PC-9 (cell line): Measurements from ENCODE around the gene P4HB. TPM values are rescaled to one million over a fixed set of nuclear protein-coding genes. Genes with fewer than 3 reads are reported as not detected.

Source experiments
- BruUV-seq: library from RNA; stranded (reverse); fragments of 400-500 nt; replicated peaks from 2 replicates; lab custom pipeline; 2021; lab: Mats Ljungman, UMichigan
- CTCF ChIA-PET: fragments of 300-600 bp; sonication (Branson Sonifier 250); formaldehyde crosslinking; loops from one replicate; lab custom pipeline; 2022; ENCODE audit warnings: antibody characterized with exemption; lab: Charles Lee
- POLR2A ChIA-PET: fragments of 300-600 bp; sonication (Branson Sonifier 250); formaldehyde crosslinking; loops from one replicate; lab custom pipeline; 2022; ENCODE audit warnings: antibody characterized with exemption; ENCODE audit not compliant: unreplicated experiment; lab: Charles Lee
- DNase-seq, 2 experiments: peaks; one replicate each; pipeline versions ENCODE4 v3.0.0 to v3.0.0-alpha.2; 2015 to 2022; ENCODE audit warnings: mixed read lengths in 1 of 2
- H2AFZ ChIP-seq: fragments of 200-600 bp; sonication (generic); 2 replicates; pipeline ENCODE4 v1.8.1; 2017; ENCODE audit warnings: antibody characterized with exemption
- H3F3A ChIP-seq: fragments of 200-600 bp; sonication (generic); 2 replicates; pipeline ENCODE4 v1.8.1; 2017; ENCODE audit warnings: antibody characterized with exemption, mild to moderate bottlenecking, low read depth; ENCODE audit not compliant: insufficient read depth
- H3K27ac ChIP-seq: fragments of 200-600 bp; sonication (generic); 2 replicates; pipeline ENCODE4 v1.6.1; 2016; ENCODE audit warnings: mixed run types
- H3K27me3 ChIP-seq: fragments of 200-600 bp; sonication (generic); 2 replicates; pipeline ENCODE4 v1.6.1; 2016; ENCODE audit warnings: low read depth, mixed run types; ENCODE audit not compliant: insufficient read depth
- H3K36me3 ChIP-seq: fragments of 200-600 bp; sonication (generic); 2 replicates; pipeline ENCODE4 v1.6.1; 2016; ENCODE audit warnings: low read depth, mixed run types
- H3K4me1 ChIP-seq: fragments of 200-600 bp; sonication (generic); replicated peaks from 2 replicates; pipeline ENCODE4 v1.6.1; 2016; ENCODE audit warnings: mixed run types; ENCODE audit not compliant: insufficient read depth
- H3K4me2 ChIP-seq: fragments of 200-600 bp; sonication (generic); 2 replicates; pipeline ENCODE4 v1.6.1; 2017; ENCODE audit warnings: mixed run types
- H3K4me3 ChIP-seq: fragments of 200-600 bp; sonication (generic); 2 replicates; pipeline ENCODE4 v1.6.1; 2016; ENCODE audit warnings: mixed run types
- H3K79me2 ChIP-seq: fragments of 200-600 bp; sonication (generic); 2 replicates; pipeline ENCODE4 v1.6.1; 2017; ENCODE audit warnings: low read depth, mixed run types
- H3K9me2 ChIP-seq: fragments of 200-600 bp; sonication (generic); 2 replicates; pipeline ENCODE4 v1.8.1; 2017; ENCODE audit warnings: mild to moderate bottlenecking; ENCODE audit not compliant: insufficient read depth
- H3K9me3 ChIP-seq: fragments of 200-600 bp; sonication (generic); 2 replicates; pipeline ENCODE4 v1.8.1; 2016; ENCODE audit warnings: low read depth; ENCODE audit not compliant: insufficient read depth
- H4K20me1 ChIP-seq: fragments of 200-600 bp; sonication (generic); 2 replicates; pipeline ENCODE4 v1.8.1; 2017; ENCODE audit not compliant: insufficient read depth
- CTCF ChIP-seq: fragments of 200-600 bp; sonication (generic); conservative IDR thresholded peaks from 2 replicates; pipeline ENCODE4 v1.6.1; 2017; ENCODE audit warnings: mixed run types, antibody characterized with exemption, mild to moderate bottlenecking, moderate library complexity
- EZH2 ChIP-seq: fragments of 200-600 bp; sonication (generic); IDR thresholded peaks from 2 replicates; pipeline ENCODE4 v1.8.0; 2017; ENCODE audit warnings: antibody characterized with exemption, low read depth
- intact Hi-C: fragments of 100-400 bp; cut with micrococcal nuclease; formaldehyde crosslinking; loops from one replicate; pipeline ENCODE4 v1.10.0; 2022; ENCODE audit not compliant: unreplicated experiment
- total RNA-seq: library from RNA; stranded (reverse); gene quantifications from 2 replicates; pipeline ENCODE4 v1.2.3, GENCODE V29; 2021

P4HB gene
- total RNA-seq, 1 experiment from 2014 or later = 636 TPM

GRCh38 chr17:81805707-81806460, 54.5 kb downstream of the P4HB start:
- ChIA-PET CTCF (interaction anchor here (0.6 kb wide), 1 partner anchor 77 kb away, joined by 10 read pairs; no protein-coding TSS in a partner anchor), POLR2A (interaction anchor here (0.5 to 0.9 kb wide), 2 partner anchors 9 to 1570 kb away, joined by 8 to 34 read pairs; no protein-coding TSS in a partner anchor)
- Histone ChIP-seq H3K9me2 (no peaks in the 10 kb centered on the region), H3K9me3 (no peaks in the 10 kb centered on the region), H2AFZ (no peak overlapping the region), H3K4me3 (no peak overlapping the region), H3K27me3 (peaks cover 35% of the 10 kb centered on the region; the same call in 1 of the 2 replicates), H3K27ac (no peak overlapping the region), H3K4me2 (no peak overlapping the region), H3F3A (no peaks in the 10 kb centered on the region), H3K36me3 (no peaks in the 10 kb centered on the region), H3K4me1 (no peaks in the 10 kb centered on the region), H3K79me2 (no peaks in the 10 kb centered on the region), H4K20me1 (no peaks in the 10 kb centered on the region)
- DNase-seq = no peak
- intact Hi-C loops = no loop called here
- BruUV-seq = no TSS peak
- TF ChIP-seq EZH2 = no peak
- no peak for TF ChIP-seq CTCF

GRCh38 chr17:81804559-81805399, 55.6 kb downstream of the P4HB start:
- no peak overlapping the region for H2AFZ ChIP-seq
- no peak for TF ChIP-seq EZH2
- no peak for TF ChIP-seq CTCF
- H3F3A ChIP-seq = no peaks in the 10 kb centered on the region
- no peaks in the 10 kb centered on the region for H3K9me3 ChIP-seq
- no peaks in the 10 kb centered on the region for H3K4me1 ChIP-seq
- BruUV-seq = no TSS peak
- intact Hi-C loops = no loop called here
- ChIA-PET POLR2A (interaction anchor here (0.5 to 0.9 kb wide), 2 partner anchors 10 to 1569 kb away, joined by 8 to 34 read pairs; no protein-coding TSS in a partner anchor), CTCF (no interaction called here)
- no peak overlapping the region for H3K4me3 ChIP-seq
- H3K4me2 ChIP-seq = no peak overlapping the region
- DNase-seq = no peak
- no peaks in the 10 kb centered on the region for H3K36me3 ChIP-seq
- H4K20me1 ChIP-seq = no peaks in the 10 kb centered on the region
- H3K79me2 ChIP-seq = no peaks in the 10 kb centered on the region
- H3K27ac ChIP-seq = no peak overlapping the region
- peaks cover 35% of the 10 kb centered on the region; the same call in 1 of the 2 replicates for H3K27me3 ChIP-seq
- no peaks in the 10 kb centered on the region for H3K9me2 ChIP-seq

GRCh38 chr17:81803728-81804558, 56.4 kb downstream of the P4HB start, which contains the start of gene GCGR:
GCGR (plus strand) TSS chr17:81804150; CDS start chr17:81809019, 4,869 bp downstream.
- CTCF ChIA-PET = no interaction called here

More at GRCh38 chr17:81803728-81804558, 56.4 kb downstream of the P4HB start, which contains the start of gene GCGR:
- DNase-seq = no peak
- Histone ChIP-seq H3K27ac (no peak within 1 kb of the TSS), H3K27me3 (peaks cover 35% of the 10 kb centered on the region; the same call in 1 of the 2 replicates), H3F3A (no peaks in the 10 kb centered on the region), H3K4me1 (no peaks in the 10 kb centered on the region), H2AFZ (no peak within 1 kb of the TSS), H3K9me3 (no peaks in the 10 kb centered on the region), H3K4me3 (no peak within 1 kb of the TSS), H4K20me1 (no peaks in the 10 kb centered on the region), H3K79me2 (no peaks in the 10 kb centered on the region), H3K36me3 (no peaks in the 10 kb centered on the region), H3K4me2 (no peak within 1 kb of the TSS), H3K9me2 (no peaks in the 10 kb centered on the region)
- intact Hi-C loops = no loop called here
- no TSS peak for BruUV-seq
- TF ChIP-seq CTCF = no peak
- TF ChIP-seq EZH2 = no peak
- POLR2A ChIA-PET = no interaction called here
